GM19351 (cell line): Measurements from ENCODE around the gene STXBP2.

ENCODE experiments used
- ATAC-seq: cut with Tn5 transposase; IDR thresholded peaks from one replicate; pipeline ENCODE4 v1.9.1; 2021; ENCODE audit warnings: mild to moderate bottlenecking, moderate library complexity; ENCODE audit not compliant: unreplicated experiment

The STXBP2 gene

GRCh38 chr19:7677669-7678311, 40.9 kb downstream of the STXBP2 start:
- ATAC-seq: no peak

GRCh38 chr19:7678971-7679751, 42.3 kb downstream of the STXBP2 start:
- no peak for ATAC-seq

GRCh38 chr19:7679771-7680605, 43.1 kb downstream of the STXBP2 start:
- no peak for ATAC-seq

- ATAC-seq: peak; percentile 44
These were observed 43.9 kb downstream of the STXBP2 start, which contains the start of gene TRAPPC5 for GRCh38 chr19:7680606-7681339. TSS of gene TRAPPC5 (plus strand) at chr19:7680833. CDS start at chr19:7682254, 1,421 bp downstream.

GRCh38 chr19:7681340-7682174, 44.6 kb downstream of the STXBP2 start:
- ATAC-seq: no peak

- ATAC-seq: no peak
These were observed 45.4 kb downstream of the STXBP2 start for GRCh38 chr19:7682175-7682855.

- ATAC-seq: no peak
These were observed 48.9 kb downstream of the STXBP2 start for GRCh38 chr19:7685546-7686445.

GRCh38 chr19:7687177-7687576, 50.3 kb downstream of the STXBP2 start:
- ATAC-seq: no peak

GRCh38 chr19:7689165-7689564, 52.3 kb downstream of the STXBP2 start:
- ATAC-seq: no peak

- ATAC-seq: no peak
These were observed 53.9 kb downstream of the STXBP2 start for GRCh38 chr19:7690779-7691258.

- ATAC-seq: no peak
These were observed 54.6 kb downstream of the STXBP2 start for GRCh38 chr19:7691497-7691896.

- no peak for ATAC-seq
These were observed 55.6 kb downstream of the STXBP2 start for GRCh38 chr19:7692417-7693088.

- ATAC-seq: no peak
These were observed 57.6 kb downstream of the STXBP2 start for GRCh38 chr19:7694499-7694898.
